WTC11 (cell line): ENCODE data around the gene SLC24A3.

ENCODE experiments used
- SP1 ChIP-seq: sonication (generic); formaldehyde crosslinking; conservative IDR thresholded peaks from 2 replicates; pipeline ENCODE4 v1.8.1; 2022; ENCODE audit warnings: missing genetic modification reagents
- TCF7 ChIP-seq: sonication (generic); formaldehyde crosslinking; IDR thresholded peaks from 2 replicates; pipeline ENCODE4 v1.8.0; 2022; ENCODE audit warnings: mild to moderate bottlenecking, low read depth, missing genetic modification reagents, moderate library complexity
- ZNF121 ChIP-seq: sonication (generic); formaldehyde crosslinking; IDR thresholded peaks from 2 replicates; pipeline ENCODE4 v1.8.0; 2023; ENCODE audit warnings: missing genetic modification reagents
- ZNF138 ChIP-seq: sonication (generic); formaldehyde crosslinking; conservative IDR thresholded peaks from 2 replicates; pipeline ENCODE4 v1.8.1; 2022; ENCODE audit warnings: mild to moderate bottlenecking, moderate library complexity, missing genetic modification reagents
- TF ChIP-seq, protein P1 (sequence below): fragments of 200-600 bp; IDR thresholded peaks from 2 replicates; pipeline ENCODE4 v1.8.0; 2022; ENCODE audit warnings: antibody characterized with exemption
- TF ChIP-seq, protein P2 (sequence below): sonication (generic); formaldehyde crosslinking; conservative IDR thresholded peaks from 2 replicates; pipeline ENCODE4 v1.8.1; 2023; ENCODE audit warnings: mild to moderate bottlenecking, low read depth, missing genetic modification reagents, moderate library complexity

DNA sequence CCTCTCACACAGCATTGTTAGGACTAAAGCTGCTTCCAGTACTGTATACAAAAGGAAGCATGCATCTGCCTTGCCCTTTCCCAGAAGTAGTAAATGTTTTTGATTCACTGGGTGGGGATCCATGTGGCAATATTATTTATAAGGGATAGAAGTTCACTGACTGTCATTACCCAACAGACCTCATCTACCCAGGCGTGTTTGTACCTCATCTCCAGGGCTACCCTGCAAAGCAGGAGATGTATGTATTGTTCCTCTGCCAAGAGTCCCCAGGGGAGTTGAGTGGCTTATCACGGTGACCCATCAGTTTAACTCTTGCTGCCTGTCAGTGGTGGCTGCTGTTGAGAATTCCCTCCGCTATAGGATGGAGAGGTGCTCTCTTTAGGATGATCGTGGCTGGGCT is 42.5 kb downstream of the SLC24A3 start:
- TF ChIP-seq, protein P1, sequence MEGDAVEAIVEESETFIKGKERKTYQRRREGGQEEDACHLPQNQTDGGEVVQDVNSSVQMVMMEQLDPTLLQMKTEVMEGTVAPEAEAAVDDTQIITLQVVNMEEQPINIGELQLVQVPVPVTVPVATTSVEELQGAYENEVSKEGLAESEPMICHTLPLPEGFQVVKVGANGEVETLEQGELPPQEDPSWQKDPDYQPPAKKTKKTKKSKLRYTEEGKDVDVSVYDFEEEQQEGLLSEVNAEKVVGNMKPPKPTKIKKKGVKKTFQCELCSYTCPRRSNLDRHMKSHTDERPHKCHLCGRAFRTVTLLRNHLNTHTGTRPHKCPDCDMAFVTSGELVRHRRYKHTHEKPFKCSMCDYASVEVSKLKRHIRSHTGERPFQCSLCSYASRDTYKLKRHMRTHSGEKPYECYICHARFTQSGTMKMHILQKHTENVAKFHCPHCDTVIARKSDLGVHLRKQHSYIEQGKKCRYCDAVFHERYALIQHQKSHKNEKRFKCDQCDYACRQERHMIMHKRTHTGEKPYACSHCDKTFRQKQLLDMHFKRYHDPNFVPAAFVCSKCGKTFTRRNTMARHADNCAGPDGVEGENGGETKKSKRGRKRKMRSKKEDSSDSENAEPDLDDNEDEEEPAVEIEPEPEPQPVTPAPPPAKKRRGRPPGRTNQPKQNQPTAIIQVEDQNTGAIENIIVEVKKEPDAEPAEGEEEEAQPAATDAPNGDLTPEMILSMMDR = no peak
- TF ChIP-seq SP1 (CRISPR knock-in tag) (no peak), TCF7 (CRISPR knock-in tag) (no peak), ZNF138 (no peak), ZNF121 (CRISPR knock-in tag) (no peak)
- TF ChIP-seq, protein P2, sequence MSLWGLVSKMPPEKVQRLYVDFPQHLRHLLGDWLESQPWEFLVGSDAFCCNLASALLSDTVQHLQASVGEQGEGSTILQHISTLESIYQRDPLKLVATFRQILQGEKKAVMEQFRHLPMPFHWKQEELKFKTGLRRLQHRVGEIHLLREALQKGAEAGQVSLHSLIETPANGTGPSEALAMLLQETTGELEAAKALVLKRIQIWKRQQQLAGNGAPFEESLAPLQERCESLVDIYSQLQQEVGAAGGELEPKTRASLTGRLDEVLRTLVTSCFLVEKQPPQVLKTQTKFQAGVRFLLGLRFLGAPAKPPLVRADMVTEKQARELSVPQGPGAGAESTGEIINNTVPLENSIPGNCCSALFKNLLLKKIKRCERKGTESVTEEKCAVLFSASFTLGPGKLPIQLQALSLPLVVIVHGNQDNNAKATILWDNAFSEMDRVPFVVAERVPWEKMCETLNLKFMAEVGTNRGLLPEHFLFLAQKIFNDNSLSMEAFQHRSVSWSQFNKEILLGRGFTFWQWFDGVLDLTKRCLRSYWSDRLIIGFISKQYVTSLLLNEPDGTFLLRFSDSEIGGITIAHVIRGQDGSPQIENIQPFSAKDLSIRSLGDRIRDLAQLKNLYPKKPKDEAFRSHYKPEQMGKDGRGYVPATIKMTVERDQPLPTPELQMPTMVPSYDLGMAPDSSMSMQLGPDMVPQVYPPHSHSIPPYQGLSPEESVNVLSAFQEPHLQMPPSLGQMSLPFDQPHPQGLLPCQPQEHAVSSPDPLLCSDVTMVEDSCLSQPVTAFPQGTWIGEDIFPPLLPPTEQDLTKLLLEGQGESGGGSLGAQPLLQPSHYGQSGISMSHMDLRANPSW (CRISPR knock-in tag) = no peak
